Mesenchymal stem cell (in vitro differentiated cells and primary cell): ENCODE data around the gene GJB6. TPM values are rescaled to one million over a fixed set of nuclear protein-coding genes. Genes with fewer than 3 reads are reported as not detected.
"Not testable (repeated sequence)": the region's sequence is repeated elsewhere in the genome, so short reads cannot be mapped to it uniquely, and the experiment has no call there.

Source experiments
- DNase-seq: peaks from one replicate; pipeline ENCODE4 v3.0.0-alpha.2; 2013
- H2AFZ ChIP-seq: one replicate; pipeline ENCODE4 v1.6.1; 2013; ENCODE audit warnings: low read depth, mild to moderate bottlenecking, control low read depth, inconsistent platforms, low read length, moderate library complexity
- H2AK5ac ChIP-seq: 2 replicates; pipeline ENCODE4 v1.6.1; 2013; ENCODE audit warnings: low read length, moderate library complexity, mild to moderate bottlenecking, inconsistent platforms; ENCODE audit not compliant: severe bottlenecking
- H2BK120ac ChIP-seq: one replicate; pipeline ENCODE4 v1.6.1; 2013; ENCODE audit warnings: low read depth, mild to moderate bottlenecking, inconsistent platforms, low read length, moderate library complexity
- H2BK12ac ChIP-seq, 2 experiments: one replicate each; pipeline ENCODE4 v1.6.1; 2013; ENCODE audit warnings: inconsistent platforms in 2 of 2, low read length in 2 of 2, mild to moderate bottlenecking in 2 of 2, moderate library complexity in 2 of 2, control low read depth in 1 of 2
- H2BK15ac ChIP-seq: one replicate; pipeline ENCODE4 v1.6.1; 2013; ENCODE audit warnings: mild to moderate bottlenecking, low read depth, inconsistent platforms; ENCODE audit not compliant: poor library complexity, severe bottlenecking
- H2BK5ac ChIP-seq: 2 replicates; pipeline ENCODE4 v1.6.1; 2013; ENCODE audit warnings: low read depth, mild to moderate bottlenecking, low read length, control low read depth, inconsistent platforms; ENCODE audit not compliant: poor library complexity, severe bottlenecking
- H3K14ac ChIP-seq, 2 experiments: one replicate each; pipeline ENCODE4 v1.6.1; 2013; ENCODE audit warnings: inconsistent platforms in 2 of 2, low read length in 2 of 2, control low read depth in 1 of 2, mild to moderate bottlenecking in 1 of 2, moderate library complexity in 1 of 2
- H3K18ac ChIP-seq, 2 experiments: one replicate each; pipeline ENCODE4 v1.6.1; 2013; ENCODE audit warnings: inconsistent platforms in 2 of 2, low read length in 2 of 2, control low read depth in 1 of 2, low read depth in 1 of 2, mild to moderate bottlenecking in 1 of 2
- H3K23ac ChIP-seq, 2 experiments: one replicate each; pipeline ENCODE4 v1.6.1; 2013; ENCODE audit warnings: inconsistent platforms in 2 of 2, low read length in 2 of 2, mild to moderate bottlenecking in 2 of 2, moderate library complexity in 2 of 2, control low read depth in 1 of 2
- H3K27ac ChIP-seq: 2 replicates; pipeline ENCODE4 v1.5.1; 2013; ENCODE audit warnings: mild to moderate bottlenecking, moderate library complexity, low read length, control low read depth, inconsistent platforms; ENCODE audit not compliant: poor library complexity, severe bottlenecking
- H3K27me3 ChIP-seq, 2 experiments: 2 replicates each; pipeline versions ENCODE4 v1.6.1 to v1.7.0; 2013; ENCODE audit warnings: low read length in 2 of 2, mild to moderate bottlenecking in 2 of 2, moderate library complexity in 2 of 2, control low read depth in 1 of 2, inconsistent platforms in 1 of 2; ENCODE audit not compliant: control insufficient read depth in 1 of 2, insufficient read depth in 1 of 2
- H3K36me3 ChIP-seq, 2 experiments: 2 replicates each; pipeline versions ENCODE4 v1.6.1 to v1.7.0; 2013; ENCODE audit warnings: low read length in 2 of 2, control low read depth in 1 of 2, inconsistent platforms in 1 of 2, low read depth in 1 of 2, mild to moderate bottlenecking in 1 of 2; ENCODE audit not compliant: insufficient read depth in 2 of 2, control insufficient read depth in 1 of 2
- H3K4ac ChIP-seq, 2 experiments: one replicate each; pipeline ENCODE4 v1.6.1; 2013; ENCODE audit warnings: inconsistent platforms in 2 of 2, low read length in 2 of 2, mild to moderate bottlenecking in 2 of 2, moderate library complexity in 2 of 2, control low read depth in 1 of 2, low read depth in 1 of 2
- H3K4me1 ChIP-seq: 2 replicates; pipeline ENCODE4 v1.6.1; 2013; ENCODE audit warnings: low read depth, low read length, control low read depth; ENCODE audit not compliant: control insufficient read depth, insufficient read depth
- H3K4me2 ChIP-seq: 2 replicates; pipeline ENCODE4 v1.6.1; 2013; ENCODE audit warnings: low read length, mild to moderate bottlenecking, inconsistent platforms; ENCODE audit not compliant: poor library complexity, severe bottlenecking
- H3K4me3 ChIP-seq, 2 experiments: 2 replicates each; pipeline versions ENCODE4 v1.5.1 to v1.7.0; 2013; ENCODE audit warnings: low read length in 2 of 2, mild to moderate bottlenecking in 2 of 2, control low read depth in 1 of 2, low read depth in 1 of 2; ENCODE audit not compliant: insufficient read depth in 1 of 2
- H3K79me1 ChIP-seq: replicated peaks from 2 replicates; pipeline ENCODE4 v1.6.1; 2013; ENCODE audit warnings: mild to moderate bottlenecking, control low read depth, low read length, inconsistent platforms; ENCODE audit not compliant: poor library complexity, severe bottlenecking
- H3K9ac ChIP-seq: 2 replicates; pipeline ENCODE4 v1.7.0; 2013; ENCODE audit warnings: mild to moderate bottlenecking, low read length, moderate library complexity
- H3K9me3 ChIP-seq: 2 replicates; pipeline ENCODE4 v1.7.0; 2013; ENCODE audit warnings: mild to moderate bottlenecking, low read length; ENCODE audit not compliant: control insufficient read depth
- H4K8ac ChIP-seq: one replicate; pipeline ENCODE4 v1.6.1; 2013; ENCODE audit warnings: inconsistent platforms, mild to moderate bottlenecking, low read length, moderate library complexity
- H4K91ac ChIP-seq: one replicate; pipeline ENCODE4 v1.6.1; 2013; ENCODE audit warnings: mild to moderate bottlenecking, low read length, inconsistent platforms
- WGBS: methylation state at CpG from one replicate; pipeline ENCODE4 v1.1.7; 2013; ENCODE audit warnings: mixed read lengths; 5-methylcytosine and 5-hydroxymethylcytosine counted together
- polyA plus RNA-seq, 2 experiments: library from polyadenylated mRNA; stranded (reverse); fragments of 200-250 nt; gene quantifications; one replicate each; pipeline ENCODE4 v1.2.3, GENCODE V29; 2013

GJB6 gene
- polyA plus RNA-seq (2013, experiment 1 of 2), result not detected
- not detected for polyA plus RNA-seq (2013, experiment 2 of 2)

DNA sequence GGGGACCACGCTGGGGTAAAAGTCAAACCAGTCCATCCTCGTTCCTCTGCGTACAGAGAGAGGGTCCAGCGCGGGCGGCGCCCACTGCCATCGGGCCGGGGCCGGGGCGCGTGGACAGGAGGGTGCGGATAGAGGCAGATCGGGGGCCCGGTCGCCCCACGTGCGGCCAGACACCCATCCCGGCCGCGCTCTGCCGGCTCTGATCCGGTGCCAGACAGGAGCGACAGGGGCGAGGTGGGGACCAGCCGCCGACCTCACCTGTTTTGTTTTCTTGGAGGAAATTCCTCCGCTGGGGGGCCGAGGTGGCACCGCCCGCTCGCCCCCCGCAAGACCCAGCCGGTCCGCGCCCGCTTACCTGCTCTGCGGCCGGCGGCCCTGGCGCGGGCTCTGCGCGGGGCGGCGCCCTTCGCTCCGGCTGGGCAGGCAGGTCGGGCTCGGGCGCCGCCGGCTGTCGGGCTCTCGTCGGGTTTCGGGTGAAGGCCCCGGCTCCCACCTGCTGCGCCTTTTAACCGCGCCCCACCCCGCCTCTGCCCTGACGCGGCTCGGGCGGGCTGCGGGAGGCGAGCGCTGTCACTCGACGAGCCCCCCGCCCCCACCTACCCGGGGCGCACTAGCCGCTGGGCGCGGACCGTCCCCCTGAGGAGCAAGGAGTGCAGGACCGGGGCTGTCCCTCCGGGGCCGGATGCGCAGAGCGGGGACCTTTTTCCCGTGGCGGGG, at the start of gene GJB6:
GJB6 (minus strand) TSS at position 481 of the 717 bp plus-strand sequence. CDS start 8,839 bp downstream, outside the sequence.
- H3K14ac ChIP-seq, result peak within 1 kb of the TSS in 1 of 2 experiments; percentile 57
- H3K79me1 ChIP-seq, result no peaks in the 10 kb centered on the region
- H3K4me1 ChIP-seq, result peaks cover 18% of the 10 kb centered on the region
- no peak within 1 kb of the TSS for H2BK12ac ChIP-seq
- DNase-seq, result no peak
- H3K4me2 ChIP-seq, result peak within 1 kb of the TSS; percentile 84
- peak within 1 kb of the TSS in 1 of 2 experiments; percentile 34 for H3K4me3 ChIP-seq
- H2AK5ac ChIP-seq, result no peak within 1 kb of the TSS
- no peaks in the 10 kb centered on the region for H3K36me3 ChIP-seq
- no peak within 1 kb of the TSS for H2BK15ac ChIP-seq
- H3K9ac ChIP-seq, result no peak within 1 kb of the TSS
- H3K9me3 ChIP-seq, result no peaks in the 10 kb centered on the region
- H3K18ac ChIP-seq, result no peak within 1 kb of the TSS
- H4K8ac ChIP-seq, result no peak within 1 kb of the TSS
- H3K27me3 ChIP-seq, result peaks cover 62 to 79% of the 10 kb centered on the region in 2 experiments
- peak within 1 kb of the TSS; percentile 11 for H2AFZ ChIP-seq
- H3K27ac ChIP-seq, result no peak within 1 kb of the TSS
- H3K23ac ChIP-seq, result no peak within 1 kb of the TSS
- WGBS, result 2% methylated on average over 73 of the region's 85 CpGs
- no peak within 1 kb of the TSS for H4K91ac ChIP-seq
- no peak within 1 kb of the TSS for H3K4ac ChIP-seq
- H2BK5ac ChIP-seq, result no peak within 1 kb of the TSS
- H2BK120ac ChIP-seq, result no peak within 1 kb of the TSS

DNA sequence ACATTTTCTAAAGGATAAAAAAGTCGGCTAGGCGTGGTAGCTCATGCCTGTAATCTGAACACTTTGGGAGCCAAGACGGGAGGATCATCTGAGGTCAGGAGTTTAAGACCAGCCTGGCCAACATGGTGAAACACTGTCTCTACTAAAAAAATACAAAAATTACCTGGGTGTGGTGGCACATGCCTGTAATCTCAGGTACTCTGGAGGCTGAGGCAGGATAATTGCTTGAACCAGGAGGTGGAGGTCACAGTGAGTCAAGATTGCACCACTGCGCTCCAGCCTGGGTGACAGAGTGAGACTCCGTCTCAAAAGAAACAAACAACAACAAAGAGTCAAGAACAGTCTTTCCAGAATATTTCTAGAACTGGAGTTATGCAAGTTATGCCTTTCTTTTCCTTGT, 44.8 kb upstream of the GJB6 start:
- H3K18ac ChIP-seq, H2BK15ac ChIP-seq, H2BK5ac ChIP-seq, H3K4me1 ChIP-seq, H3K23ac ChIP-seq, H3K4me3 ChIP-seq, H2AK5ac ChIP-seq, H2BK120ac ChIP-seq, H3K9ac ChIP-seq, DNase-seq, H3K4ac ChIP-seq, H3K79me1 ChIP-seq, H3K14ac ChIP-seq, H3K27ac ChIP-seq, H3K36me3 ChIP-seq, H3K9me3 ChIP-seq, H2AFZ ChIP-seq, H2BK12ac ChIP-seq, H4K91ac ChIP-seq, H3K4me2 ChIP-seq, H4K8ac ChIP-seq: not testable (repeated sequence)
- peaks cover 7 to 19% of the 10 kb centered on the region in 2 experiments for H3K27me3 ChIP-seq
- WGBS, result 81% methylated on average over 3 of the region's 5 CpGs

DNA sequence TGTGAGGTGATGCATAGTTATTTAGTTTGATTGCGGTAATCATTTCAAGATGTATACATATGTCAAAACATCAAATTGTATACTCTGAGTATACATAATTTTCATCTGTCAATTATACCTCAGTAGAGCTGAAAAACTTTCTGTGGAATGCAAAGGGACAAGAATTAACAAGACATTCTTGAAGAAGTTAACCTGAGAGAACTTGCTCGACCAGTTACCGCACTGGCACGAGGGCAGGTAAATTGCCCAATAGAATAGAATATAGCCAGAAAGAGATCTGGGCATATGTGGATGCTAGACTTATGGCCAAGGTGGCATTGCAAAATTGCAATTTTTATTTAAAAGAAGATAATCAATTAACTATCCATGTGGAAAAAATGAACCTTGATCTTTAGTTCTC, 42.3 kb upstream of the GJB6 start:
- H2BK12ac ChIP-seq, result no peak overlapping the region
- no peak overlapping the region for H3K27ac ChIP-seq
- no peak overlapping the region for H4K91ac ChIP-seq
- no peak overlapping the region for H2BK15ac ChIP-seq
- H3K79me1 ChIP-seq, result no peaks in the 10 kb centered on the region
- H3K36me3 ChIP-seq, result no peaks in the 10 kb centered on the region
- H3K23ac ChIP-seq, result no peak overlapping the region
- H3K4me3 ChIP-seq, result no peak overlapping the region
- no peak overlapping the region for H2BK120ac ChIP-seq
- H2AFZ ChIP-seq, result no peak overlapping the region
- no peak overlapping the region for H3K9ac ChIP-seq
- H3K9me3 ChIP-seq, result peaks cover 6% of the 10 kb centered on the region
- no peak overlapping the region for H2AK5ac ChIP-seq
- H3K4me1 ChIP-seq, result peaks cover 5% of the 10 kb centered on the region
- H2BK5ac ChIP-seq, result no peak overlapping the region
- WGBS, result 94% methylated on average over 3 of the region's 4 CpGs
- no peak overlapping the region for H4K8ac ChIP-seq
- H3K18ac ChIP-seq, result no peak overlapping the region
- H3K14ac ChIP-seq, result no peak overlapping the region
- no peak overlapping the region for H3K4ac ChIP-seq
- H3K4me2 ChIP-seq, result no peak overlapping the region
- DNase-seq, result no peak
- peaks cover 13 to 31% of the 10 kb centered on the region in 2 experiments for H3K27me3 ChIP-seq

DNA sequence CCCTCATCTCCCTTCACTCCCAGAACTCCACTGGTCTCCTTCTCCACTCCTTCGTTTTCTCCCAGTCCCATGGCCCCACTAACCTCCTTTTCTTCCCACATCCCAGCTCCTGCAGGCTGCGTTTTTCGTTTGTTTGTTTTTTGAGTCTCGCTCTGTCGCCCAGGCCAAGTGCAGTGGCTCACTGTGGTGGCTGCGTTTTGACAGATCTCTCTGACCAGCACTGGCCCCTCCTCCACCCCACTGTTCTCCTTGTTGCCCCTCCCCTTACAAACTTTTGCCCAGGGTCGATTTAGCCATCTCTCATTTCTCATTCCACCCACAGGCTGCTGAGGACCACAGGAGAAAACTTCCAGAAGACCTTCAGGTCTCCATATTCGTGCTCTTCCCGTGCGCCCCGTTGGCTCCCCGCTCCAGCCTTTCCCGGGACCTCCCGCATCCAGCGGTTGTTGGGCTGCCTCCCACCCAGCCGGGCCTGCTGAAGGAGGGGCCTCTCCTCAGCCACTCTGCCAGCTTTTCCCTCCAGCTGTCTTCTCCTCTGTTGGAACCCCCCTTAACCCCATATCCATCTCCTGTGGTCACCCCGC, 40.6 kb upstream of the GJB6 start:
- DNase-seq, result no peak
- H3K4me3 ChIP-seq, result no peak overlapping the region
- peaks cover 6% of the 10 kb centered on the region for H3K9me3 ChIP-seq
- H3K4me1 ChIP-seq, result peaks cover 5% of the 10 kb centered on the region
- no peak overlapping the region for H2BK12ac ChIP-seq
- H3K23ac ChIP-seq, result no peak overlapping the region
- H4K91ac ChIP-seq, result no peak overlapping the region
- WGBS, result 68% methylated on average over 17 of the region's 17 CpGs
- peaks cover 13 to 31% of the 10 kb centered on the region in 2 experiments for H3K27me3 ChIP-seq
- H3K27ac ChIP-seq, result no peak overlapping the region
- H2BK120ac ChIP-seq, result no peak overlapping the region
- no peak overlapping the region for H3K4me2 ChIP-seq
- H3K36me3 ChIP-seq, result no peaks in the 10 kb centered on the region
- H2BK15ac ChIP-seq, result no peak overlapping the region
- no peak overlapping the region for H3K4ac ChIP-seq
- H2BK5ac ChIP-seq, result no peak overlapping the region
- no peak overlapping the region for H3K9ac ChIP-seq
- H3K18ac ChIP-seq, result no peak overlapping the region
- no peaks in the 10 kb centered on the region for H3K79me1 ChIP-seq
- no peak overlapping the region for H4K8ac ChIP-seq
- no peak overlapping the region for H2AFZ ChIP-seq
- H2AK5ac ChIP-seq, result no peak overlapping the region
- H3K14ac ChIP-seq, result no peak overlapping the region
